Measurements from ENCODE around the gene NGEF.

DNA sequence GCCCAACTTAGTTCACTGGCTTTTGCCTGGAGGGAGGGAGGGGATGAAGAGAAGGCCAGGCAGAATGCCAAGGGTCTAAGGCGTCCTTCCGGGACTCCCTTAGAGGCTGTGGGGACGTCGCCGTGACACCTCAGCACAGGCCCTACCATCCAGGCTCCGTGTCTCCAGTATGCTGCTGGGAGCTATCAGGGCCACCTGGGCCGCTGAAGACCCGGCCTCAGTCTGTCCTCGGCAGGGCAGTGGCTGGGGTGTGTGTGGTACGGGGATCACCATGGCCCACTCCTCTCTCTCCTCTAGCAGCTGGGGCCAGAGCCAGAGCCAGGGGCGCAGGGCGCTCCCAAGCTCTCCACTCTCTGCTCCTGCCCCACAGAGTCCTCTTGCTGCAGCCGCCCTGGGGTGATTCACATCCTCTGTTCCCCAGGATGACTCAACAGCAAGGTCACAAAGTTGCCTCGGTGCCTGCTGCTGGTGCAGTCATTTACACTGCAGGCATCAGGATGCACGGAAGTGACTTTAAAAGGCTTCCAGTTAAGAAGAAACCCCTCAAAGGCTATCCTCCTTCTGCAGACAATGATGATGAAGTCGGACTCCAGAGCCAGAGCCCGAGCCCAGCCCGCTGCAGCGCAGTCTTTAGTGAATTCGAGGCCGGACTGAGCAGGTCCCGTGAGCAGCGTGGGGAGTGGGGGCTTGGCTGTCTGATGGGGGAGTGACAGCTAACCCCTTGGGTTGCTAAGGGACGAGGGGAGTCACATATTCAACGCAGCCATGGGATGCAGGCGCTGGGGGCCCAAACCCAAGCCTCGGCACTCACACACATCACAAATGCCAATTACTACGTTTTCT, 111.1 kb downstream of the NGEF start:
- TF ChIP-seq, protein P1, sequence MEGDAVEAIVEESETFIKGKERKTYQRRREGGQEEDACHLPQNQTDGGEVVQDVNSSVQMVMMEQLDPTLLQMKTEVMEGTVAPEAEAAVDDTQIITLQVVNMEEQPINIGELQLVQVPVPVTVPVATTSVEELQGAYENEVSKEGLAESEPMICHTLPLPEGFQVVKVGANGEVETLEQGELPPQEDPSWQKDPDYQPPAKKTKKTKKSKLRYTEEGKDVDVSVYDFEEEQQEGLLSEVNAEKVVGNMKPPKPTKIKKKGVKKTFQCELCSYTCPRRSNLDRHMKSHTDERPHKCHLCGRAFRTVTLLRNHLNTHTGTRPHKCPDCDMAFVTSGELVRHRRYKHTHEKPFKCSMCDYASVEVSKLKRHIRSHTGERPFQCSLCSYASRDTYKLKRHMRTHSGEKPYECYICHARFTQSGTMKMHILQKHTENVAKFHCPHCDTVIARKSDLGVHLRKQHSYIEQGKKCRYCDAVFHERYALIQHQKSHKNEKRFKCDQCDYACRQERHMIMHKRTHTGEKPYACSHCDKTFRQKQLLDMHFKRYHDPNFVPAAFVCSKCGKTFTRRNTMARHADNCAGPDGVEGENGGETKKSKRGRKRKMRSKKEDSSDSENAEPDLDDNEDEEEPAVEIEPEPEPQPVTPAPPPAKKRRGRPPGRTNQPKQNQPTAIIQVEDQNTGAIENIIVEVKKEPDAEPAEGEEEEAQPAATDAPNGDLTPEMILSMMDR (conservative IDR thresholded peaks at IDR 0.05 in 1 of 2, IDR thresholded peaks at IDR 0.05 in 1 of 2; ENCODE audit: low read depth in 1 of 2, low read length in 2 of 2): no peak
- TF ChIP-seq EZH2 (IDR thresholded peaks at IDR 0.05; ENCODE audit: low read length, missing control alignments): no peak

Data from fibroblast of lung (primary cell).